Kidney epithelial cell (primary cell): Measurements from ENCODE around the gene DDX18. TPM values are rescaled to one million over a fixed set of nuclear protein-coding genes. Genes with fewer than 3 reads are reported as not detected.

ENCODE experiments used
- DNase-seq: peaks from one replicate; pipeline ENCODE4 v3.0.0-alpha.2; 2010; ENCODE audit warnings: low read depth
- H3K27me3 ChIP-seq: 2 replicates; pipeline ENCODE4 v1.6.0; 2011; ENCODE audit warnings: low read length; ENCODE audit not compliant: control insufficient read depth, insufficient read depth
- H3K36me3 ChIP-seq: 2 replicates; pipeline ENCODE4 v1.5.1; 2011; ENCODE audit warnings: low read length; ENCODE audit not compliant: control insufficient read depth, insufficient read depth
- H3K4me3 ChIP-seq: 2 replicates; pipeline ENCODE4 v1.5.1; 2011; ENCODE audit warnings: low read depth, mild to moderate bottlenecking, control low read depth, low read length
- total RNA-seq: library from RNA; depleted of rRNA; stranded (reverse); fragments of >200 nt; gene quantifications from 2 replicates; pipeline ENCODE4 v1.2.3, GENCODE V29; 2015
- TF ChIP-seq, protein P1 (sequence below): IDR thresholded peaks from 2 replicates; pipeline ENCODE4 v1.5.1; 2011; ENCODE audit warnings: mild to moderate bottlenecking, moderate library complexity, low read length, control low read depth, inconsistent platforms; ENCODE audit not compliant: insufficient read depth, poor library complexity, severe bottlenecking

The DDX18 gene
- total RNA-seq, 1 donor from 2014 or later, result 77.3 TPM

DNA sequence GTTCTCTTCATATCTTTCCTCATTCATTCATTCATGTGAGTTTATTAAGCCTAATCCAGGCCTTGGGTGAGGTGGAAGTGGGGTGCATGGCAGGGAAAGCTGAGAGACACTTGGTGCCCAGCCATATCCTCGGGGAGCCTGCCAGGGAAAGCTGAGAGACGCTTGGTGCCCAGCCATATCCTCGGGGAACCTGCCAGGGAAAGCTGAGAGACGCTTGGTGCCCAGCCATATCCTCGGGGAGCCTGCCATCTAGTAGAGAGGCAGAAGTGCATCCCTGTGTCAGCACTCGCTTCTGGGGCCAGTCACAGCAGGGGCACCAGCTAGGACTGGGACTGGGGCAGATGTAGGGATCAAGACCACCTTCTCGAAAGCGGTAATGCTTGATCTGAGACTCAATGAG is 39.4 kb downstream of the DDX18 start:
- Histone ChIP-seq H3K27me3 (peaks cover 6% of the 10 kb centered on the region), H3K4me3 (no peak overlapping the region), H3K36me3 (no peaks in the 10 kb centered on the region)
- no peak for DNase-seq
- TF ChIP-seq, protein P1, sequence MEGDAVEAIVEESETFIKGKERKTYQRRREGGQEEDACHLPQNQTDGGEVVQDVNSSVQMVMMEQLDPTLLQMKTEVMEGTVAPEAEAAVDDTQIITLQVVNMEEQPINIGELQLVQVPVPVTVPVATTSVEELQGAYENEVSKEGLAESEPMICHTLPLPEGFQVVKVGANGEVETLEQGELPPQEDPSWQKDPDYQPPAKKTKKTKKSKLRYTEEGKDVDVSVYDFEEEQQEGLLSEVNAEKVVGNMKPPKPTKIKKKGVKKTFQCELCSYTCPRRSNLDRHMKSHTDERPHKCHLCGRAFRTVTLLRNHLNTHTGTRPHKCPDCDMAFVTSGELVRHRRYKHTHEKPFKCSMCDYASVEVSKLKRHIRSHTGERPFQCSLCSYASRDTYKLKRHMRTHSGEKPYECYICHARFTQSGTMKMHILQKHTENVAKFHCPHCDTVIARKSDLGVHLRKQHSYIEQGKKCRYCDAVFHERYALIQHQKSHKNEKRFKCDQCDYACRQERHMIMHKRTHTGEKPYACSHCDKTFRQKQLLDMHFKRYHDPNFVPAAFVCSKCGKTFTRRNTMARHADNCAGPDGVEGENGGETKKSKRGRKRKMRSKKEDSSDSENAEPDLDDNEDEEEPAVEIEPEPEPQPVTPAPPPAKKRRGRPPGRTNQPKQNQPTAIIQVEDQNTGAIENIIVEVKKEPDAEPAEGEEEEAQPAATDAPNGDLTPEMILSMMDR, result no peak

DNA sequence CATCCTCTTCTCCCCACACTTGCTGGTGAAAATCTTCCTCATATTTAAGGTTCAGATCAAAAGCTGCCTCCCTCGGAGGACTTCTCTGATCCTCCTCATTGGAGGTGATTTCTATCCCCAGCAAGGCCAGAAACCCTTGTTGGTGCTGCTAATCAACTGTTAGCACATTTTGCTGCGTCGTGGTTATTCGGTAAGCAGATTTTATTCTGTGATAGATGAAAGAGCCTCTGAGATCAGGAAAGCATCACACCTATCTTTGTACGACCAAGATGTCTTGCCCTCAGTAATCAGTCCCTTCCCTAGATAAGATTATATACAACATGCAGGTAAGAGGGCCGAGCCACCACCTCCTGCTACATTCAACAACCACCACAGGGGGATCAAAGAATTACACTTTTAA is 40.1 kb downstream of the DDX18 start:
- TF ChIP-seq, protein P1, result no peak
- Histone ChIP-seq H3K4me3 (no peak overlapping the region), H3K36me3 (no peaks in the 10 kb centered on the region), H3K27me3 (peaks cover 8% of the 10 kb centered on the region)
- no peak for DNase-seq

DNA sequence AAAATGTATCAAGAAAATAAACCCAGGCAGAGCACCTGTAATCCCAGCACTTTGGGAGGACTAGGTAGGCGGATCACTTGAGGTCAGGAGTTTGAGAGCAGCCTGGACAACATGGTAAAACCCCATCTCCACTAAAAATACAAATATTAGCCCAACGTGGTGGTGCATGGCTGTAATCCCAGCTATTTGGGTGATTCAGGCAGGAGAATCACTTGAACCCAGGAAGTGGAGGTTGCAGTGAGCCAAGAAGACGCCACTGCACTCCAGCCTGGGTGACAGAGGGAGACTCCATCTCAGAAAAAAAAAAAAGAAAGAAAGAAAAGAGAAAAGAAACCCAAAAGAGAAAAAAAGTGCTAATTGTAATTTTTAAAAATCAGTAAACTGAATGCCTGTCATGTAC is 41.4 kb downstream of the DDX18 start:
- DNase-seq, result no peak
- Histone ChIP-seq H3K36me3 (no peaks in the 10 kb centered on the region), H3K27me3 (peaks cover 14% of the 10 kb centered on the region), H3K4me3 (no peak overlapping the region)
- TF ChIP-seq, protein P1, result no peak

DNA sequence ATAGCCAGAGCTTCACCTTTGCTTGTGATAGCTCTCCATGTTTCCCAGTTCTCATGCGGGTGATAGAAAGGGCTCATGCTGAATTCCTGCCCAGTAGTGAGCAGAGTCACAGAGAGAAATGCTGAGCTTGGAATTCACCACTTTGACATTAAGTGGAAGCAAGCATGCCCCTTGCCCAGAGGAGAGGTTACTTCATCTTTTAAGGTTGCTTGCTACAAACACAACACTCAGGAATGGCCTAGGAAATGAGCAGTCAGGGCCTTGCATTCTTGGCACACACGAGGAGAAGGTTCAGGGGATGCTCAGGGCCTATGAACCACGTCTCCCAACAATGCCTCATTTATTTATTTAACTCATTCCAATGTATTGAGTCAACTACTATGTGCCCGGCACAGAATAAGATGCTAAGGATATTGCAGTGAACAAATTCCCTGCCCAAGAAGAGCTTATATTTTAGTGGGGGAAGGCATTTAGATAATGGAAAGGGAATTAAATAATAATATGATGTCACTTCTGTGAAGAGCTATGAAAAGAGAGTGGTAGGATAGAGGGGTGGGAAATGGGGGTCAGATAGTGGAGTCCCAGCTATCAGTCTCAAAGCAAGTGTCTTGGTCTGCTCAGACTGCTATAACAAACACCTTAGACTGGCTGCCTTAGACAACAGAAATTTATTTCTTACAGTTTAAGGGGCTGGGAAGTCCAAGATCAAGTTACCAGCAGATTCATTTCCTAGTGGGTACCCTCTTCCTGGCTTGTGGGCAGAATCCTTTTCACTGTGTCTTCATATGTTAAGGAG is 42.1 kb downstream of the DDX18 start:
- TF ChIP-seq, protein P1, result no peak
- H3K27me3 ChIP-seq, result peaks cover 14% of the 10 kb centered on the region
- DNase-seq, result peak; percentile 90
- H3K4me3 ChIP-seq, result no peak overlapping the region
- no peaks in the 10 kb centered on the region for H3K36me3 ChIP-seq

DNA sequence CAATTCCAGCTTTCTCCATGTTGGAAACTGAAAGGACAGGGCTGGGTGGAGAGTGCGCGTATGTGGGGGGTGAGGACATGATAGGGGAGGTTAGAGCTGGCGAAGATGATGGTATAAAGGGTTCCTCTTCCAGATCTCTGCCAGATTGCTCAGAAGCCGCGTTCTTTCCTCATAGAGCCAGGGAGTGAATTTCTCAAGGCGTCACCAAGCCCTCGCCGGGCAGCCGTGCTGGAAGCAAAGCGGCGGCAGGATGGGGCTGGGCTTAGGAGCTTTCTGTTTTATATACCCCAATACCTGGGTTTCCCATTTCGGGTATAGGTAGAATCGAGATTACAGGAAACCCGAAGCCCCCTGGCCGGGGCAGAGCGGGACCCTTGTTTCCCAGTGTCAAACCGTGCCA is 43.8 kb downstream of the DDX18 start:
- Histone ChIP-seq H3K36me3 (no peaks in the 10 kb centered on the region), H3K4me3 (no peak overlapping the region), H3K27me3 (peaks cover 14% of the 10 kb centered on the region)
- DNase-seq, result no peak
- TF ChIP-seq, protein P1, result no peak
